Renal cortex interstitium (tissue), 11 donors: ENCODE data around the gene MGAT4C. TPM values are rescaled to one million over a fixed set of nuclear protein-coding genes. Genes with fewer than 3 reads are reported as not detected.

Source experiments
- DNase-seq, 11 donors: peaks; one replicate each; pipeline ENCODE4 v3.0.0-alpha.2; 2013; ENCODE audit warnings: low read depth in 9 of 11, low spot score in 4 of 11; ENCODE audit errors: extremely low read depth in 1 of 11
- polyA plus RNA-seq, 3 donors: library from polyadenylated mRNA; unstranded; fragments of 120-200 nt; gene quantifications; one replicate each; pipeline ENCODE4 v1.2.1, GENCODE V29; 2013; ENCODE audit not compliant: insufficient read length in 3 of 3

The MGAT4C gene
- polyA plus RNA-seq, 3 donors = 0.82 to 2.3 (median 1.4) TPM

- no peak for DNase-seq
These were observed 21.8 kb downstream of the MGAT4C start for GRCh38 chr12:86234316-86234855.

GRCh38 chr12:86233126-86233525, 23.1 kb downstream of the MGAT4C start:
- no peak for DNase-seq

- no peak for DNase-seq
These were observed 25.6 kb downstream of the MGAT4C start for GRCh38 chr12:86230516-86231146.

- DNase-seq = no peak
These were observed 26.4 kb downstream of the MGAT4C start for GRCh38 chr12:86229772-86230171.

- DNase-seq = no peak
These were observed 27.5 kb downstream of the MGAT4C start for GRCh38 chr12:86228656-86229055.

- DNase-seq = no peak
These were observed 29.7 kb downstream of the MGAT4C start for GRCh38 chr12:86226481-86226880.

- DNase-seq = no peak
These were observed 39.6 kb downstream of the MGAT4C start for GRCh38 chr12:86216591-86216990.

- no peak for DNase-seq
These were observed 43.2 kb downstream of the MGAT4C start for GRCh38 chr12:86213012-86213411.

GRCh38 chr12:86198696-86199444, 57.3 kb downstream of the MGAT4C start:
- no peak for DNase-seq

- DNase-seq = no peak
These were observed 59.7 kb downstream of the MGAT4C start for GRCh38 chr12:86196465-86196864.

GRCh38 chr12:86194721-86195120, 61.5 kb downstream of the MGAT4C start:
- DNase-seq = no peak

- no peak for DNase-seq
These were observed 62.3 kb downstream of the MGAT4C start for GRCh38 chr12:86193931-86194330.

- DNase-seq = no peak
These were observed 68.0 kb downstream of the MGAT4C start for GRCh38 chr12:86188226-86188625.

GRCh38 chr12:86186449-86186848, 69.7 kb downstream of the MGAT4C start:
- DNase-seq = no peak

GRCh38 chr12:86179855-86180254, 76.3 kb downstream of the MGAT4C start:
- no peak for DNase-seq

GRCh38 chr12:86174188-86174587, 82.0 kb downstream of the MGAT4C start:
- DNase-seq = no peak

GRCh38 chr12:86172913-86173443, 83.2 kb downstream of the MGAT4C start:
- DNase-seq = no peak

- DNase-seq = no peak
These were observed 86.1 kb downstream of the MGAT4C start for GRCh38 chr12:86170051-86170450.

GRCh38 chr12:86158956-86159355, 97.2 kb downstream of the MGAT4C start:
- no peak for DNase-seq

- no peak for DNase-seq
These were observed 101.6 kb downstream of the MGAT4C start for GRCh38 chr12:86154620-86155019.
